ENCODE results near the gene HNF4A.

Gene HNF4A

GRCh38 chr20:44357020-44357419 is 1.5 kb downstream of the HNF4A start:
- Mint-ChIP-seq H3K36me3 (ENCODE audit: insufficient read depth) (no peaks in the 10 kb centered on the region), H3K27me3 (peaks cover 29 to 30% of the 10 kb centered on the region in 2 donors), H3K27ac (no peak overlapping the region), H3K9me3 (no peaks in the 10 kb centered on the region), H3K4me1 (ENCODE audit: low read depth in 2 of 2) (no peaks in the 10 kb centered on the region), H3K4me3 (no peak overlapping the region)
- DNase-seq = no peak
- no peak for ATAC-seq (replicated peaks)

- ATAC-seq (replicated peaks) = no peak
- H3K4me1 Mint-ChIP-seq (ENCODE audit: low read depth in 2 of 2) = no peaks in the 10 kb centered on the region
- no peak overlapping the region for H3K27ac Mint-ChIP-seq
- H3K9me3 Mint-ChIP-seq = no peaks in the 10 kb centered on the region
- H3K27me3 Mint-ChIP-seq = peaks cover 22 to 24% of the 10 kb centered on the region in 2 donors
- H3K36me3 Mint-ChIP-seq (ENCODE audit: insufficient read depth) = no peaks in the 10 kb centered on the region
- DNase-seq = no peak
- H3K4me3 Mint-ChIP-seq = no peak overlapping the region
Measured at GRCh38 chr20:44357555-44358125, 2.1 kb downstream of the HNF4A start.

- ATAC-seq (replicated peaks) (no peak), DNase-seq (no peak)
- Mint-ChIP-seq H3K9me3 (no peaks in the 10 kb centered on the region), H3K27me3 (peaks cover 20 to 24% of the 10 kb centered on the region in 2 donors), H3K36me3 (ENCODE audit: insufficient read depth) (no peaks in the 10 kb centered on the region), H3K4me1 (ENCODE audit: low read depth in 2 of 2) (no peaks in the 10 kb centered on the region), H3K27ac (no peak overlapping the region), H3K4me3 (no peak overlapping the region)
Measured at GRCh38 chr20:44358776-44359175, 3.3 kb downstream of the HNF4A start.

- peaks cover 12 to 17% of the 10 kb centered on the region in 2 donors for H3K27me3 Mint-ChIP-seq
- ATAC-seq (replicated peaks) = no peak
- H3K27ac Mint-ChIP-seq = no peak overlapping the region
- no peaks in the 10 kb centered on the region for H3K9me3 Mint-ChIP-seq
- DNase-seq = no peak
- no peaks in the 10 kb centered on the region for H3K36me3 Mint-ChIP-seq (ENCODE audit: insufficient read depth)
- H3K4me3 Mint-ChIP-seq = no peak overlapping the region
- H3K4me1 Mint-ChIP-seq (ENCODE audit: low read depth in 2 of 2) = no peaks in the 10 kb centered on the region
Measured at GRCh38 chr20:44360221-44360620, 4.7 kb downstream of the HNF4A start.

- H3K4me3 Mint-ChIP-seq = no peak overlapping the region
- no peaks in the 10 kb centered on the region for H3K9me3 Mint-ChIP-seq
- H3K27me3 Mint-ChIP-seq = peaks cover 4 to 12% of the 10 kb centered on the region in 2 donors
- no peaks in the 10 kb centered on the region for H3K36me3 Mint-ChIP-seq (ENCODE audit: insufficient read depth)
- no peak for DNase-seq
- ATAC-seq (replicated peaks) = no peak
- no peak overlapping the region for H3K27ac Mint-ChIP-seq
- no peaks in the 10 kb centered on the region for H3K4me1 Mint-ChIP-seq (ENCODE audit: low read depth in 2 of 2)
Measured at GRCh38 chr20:44361021-44361420, 5.5 kb downstream of the HNF4A start.

- ATAC-seq (replicated peaks) = no peak
- Mint-ChIP-seq H3K27me3 (peaks cover 0 to 7% of the 10 kb centered on the region in 2 donors), H3K4me1 (ENCODE audit: low read depth in 2 of 2) (no peaks in the 10 kb centered on the region), H3K36me3 (ENCODE audit: insufficient read depth) (no peaks in the 10 kb centered on the region), H3K9me3 (no peaks in the 10 kb centered on the region), H3K4me3 (no peak overlapping the region), H3K27ac (no peak overlapping the region)
- no peak for DNase-seq
Measured at GRCh38 chr20:44362466-44362940, 7.0 kb downstream of the HNF4A start.

- H3K36me3 Mint-ChIP-seq (ENCODE audit: insufficient read depth) = no peaks in the 10 kb centered on the region
Measured at GRCh38 chr20:44364068-44364467, 8.6 kb downstream of the HNF4A start.

GRCh38 chr20:44364780-44365179 is 9.3 kb downstream of the HNF4A start:
- ATAC-seq (replicated peaks) (no peak), DNase-seq (no peak)
- H3K27me3 Mint-ChIP-seq = peaks cover 0 to 7% of the 10 kb centered on the region in 2 donors
- no peak overlapping the region for H3K27ac Mint-ChIP-seq
- no peak overlapping the region for H3K4me3 Mint-ChIP-seq
- no peaks in the 10 kb centered on the region for H3K9me3 Mint-ChIP-seq
- H3K4me1 Mint-ChIP-seq (ENCODE audit: low read depth in 2 of 2) = no peaks in the 10 kb centered on the region
- H3K36me3 Mint-ChIP-seq (ENCODE audit: insufficient read depth) = no peaks in the 10 kb centered on the region

More at GRCh38 chr20:44364068-44364467, 8.6 kb downstream of the HNF4A start:
- ATAC-seq (replicated peaks) (no peak), DNase-seq (no peak)
- H3K27me3 Mint-ChIP-seq = peaks cover 0 to 7% of the 10 kb centered on the region in 2 donors
- H3K27ac Mint-ChIP-seq = no peak overlapping the region
- no peak overlapping the region for H3K4me3 Mint-ChIP-seq
- H3K4me1 Mint-ChIP-seq (ENCODE audit: low read depth in 2 of 2) = no peaks in the 10 kb centered on the region
- H3K9me3 Mint-ChIP-seq = no peaks in the 10 kb centered on the region

- Mint-ChIP-seq H3K4me3 (no peak overlapping the region), H3K36me3 (ENCODE audit: insufficient read depth) (no peaks in the 10 kb centered on the region), H3K27ac (no peak overlapping the region), H3K4me1 (ENCODE audit: low read depth in 2 of 2) (no peaks in the 10 kb centered on the region), H3K9me3 (no peaks in the 10 kb centered on the region), H3K27me3 (no peaks in the 10 kb centered on the region)
- DNase-seq (no peak), ATAC-seq (replicated peaks) (no peak)
Measured at GRCh38 chr20:44367746-44368145, 12.2 kb downstream of the HNF4A start.

- DNase-seq (no peak), ATAC-seq (replicated peaks) (no peak)
- Mint-ChIP-seq H3K27me3 (peaks cover 7 to 18% of the 10 kb centered on the region in 2 donors), H3K4me1 (ENCODE audit: low read depth in 2 of 2) (no peaks in the 10 kb centered on the region), H3K9me3 (no peaks in the 10 kb centered on the region), H3K4me3 (no peak overlapping the region), H3K36me3 (ENCODE audit: insufficient read depth) (no peaks in the 10 kb centered on the region), H3K27ac (no peak overlapping the region)
Measured at GRCh38 chr20:44370639-44371218, 15.2 kb downstream of the HNF4A start.

- Mint-ChIP-seq H3K27me3 (peaks cover 30 to 58% of the 10 kb centered on the region in 2 donors), H3K36me3 (ENCODE audit: insufficient read depth) (no peaks in the 10 kb centered on the region), H3K27ac (no peak overlapping the region), H3K4me1 (ENCODE audit: low read depth in 2 of 2) (peaks cover 0 to 4% of the 10 kb centered on the region in 2 donors), H3K9me3 (no peaks in the 10 kb centered on the region), H3K4me3 (no peak overlapping the region)
- ATAC-seq (replicated peaks) (no peak), DNase-seq (no peak)
Measured at GRCh38 chr20:44382641-44383040, 27.1 kb downstream of the HNF4A start.

GRCh38 chr20:44384423-44385027 is 29.0 kb downstream of the HNF4A start:
- DNase-seq = peak; percentile 78 to 84 (median 82)
- H3K36me3 Mint-ChIP-seq (ENCODE audit: insufficient read depth) = peaks cover 2% of the 10 kb centered on the region
- no peaks in the 10 kb centered on the region for H3K9me3 Mint-ChIP-seq
- peaks cover 4 to 13% of the 10 kb centered on the region in 2 donors for H3K4me1 Mint-ChIP-seq (ENCODE audit: low read depth in 2 of 2)
- H3K27me3 Mint-ChIP-seq = peaks cover 35 to 62% of the 10 kb centered on the region in 2 donors
- ATAC-seq (replicated peaks) = peak; percentile 79
- H3K4me3 Mint-ChIP-seq = no peak overlapping the region
- no peak overlapping the region for H3K27ac Mint-ChIP-seq

- peak; percentile 82 for ATAC-seq (replicated peaks)
- H3K4me1 Mint-ChIP-seq (ENCODE audit: low read depth in 2 of 2) = peaks cover 4 to 13% of the 10 kb centered on the region in 2 donors
- no peak overlapping the region for H3K27ac Mint-ChIP-seq
- H3K9me3 Mint-ChIP-seq = no peaks in the 10 kb centered on the region
- no peak overlapping the region for H3K4me3 Mint-ChIP-seq
- H3K36me3 Mint-ChIP-seq (ENCODE audit: insufficient read depth) = peaks cover 2% of the 10 kb centered on the region
- H3K27me3 Mint-ChIP-seq = peaks cover 22 to 53% of the 10 kb centered on the region in 2 donors
- peak; percentile 50 to 53 (median 50) for DNase-seq
Measured at GRCh38 chr20:44388466-44389023, 33.0 kb downstream of the HNF4A start.

GRCh38 chr20:44389871-44390270 is 34.4 kb downstream of the HNF4A start:
- peaks cover 4 to 10% of the 10 kb centered on the region in 2 donors for H3K4me1 Mint-ChIP-seq (ENCODE audit: low read depth in 2 of 2)
- ATAC-seq (replicated peaks) = no peak
- no peak overlapping the region for H3K27ac Mint-ChIP-seq
- H3K9me3 Mint-ChIP-seq = no peaks in the 10 kb centered on the region
- no peak overlapping the region for H3K4me3 Mint-ChIP-seq
- peaks cover 22 to 48% of the 10 kb centered on the region in 2 donors for H3K27me3 Mint-ChIP-seq
- peaks cover 2% of the 10 kb centered on the region for H3K36me3 Mint-ChIP-seq (ENCODE audit: insufficient read depth)
- no peak for DNase-seq

Measured in effector memory CD8-positive, alpha-beta T cell (primary cell).